Mesothelial cell of epicardium (in vitro differentiated cells): ENCODE results near the gene MAD2L2. TPM values are rescaled to one million over a fixed set of nuclear protein-coding genes. Genes with fewer than 3 reads are reported as not detected.

ENCODE experiments used
- DNase-seq, 2 experiments: peaks; one replicate each; pipeline ENCODE4 v3.0.0; 2021; ENCODE audit warnings: low spot score in 2 of 2; ENCODE audit not compliant: unreplicated experiment in 2 of 2
- H3K27ac Mint-ChIP-seq: 2 replicates; pipeline ENCODE4 v1.8.0; 2021; ENCODE audit warnings: mixed read lengths
- H3K27me3 Mint-ChIP-seq: 2 replicates; pipeline ENCODE4 v1.8.0; 2021; ENCODE audit warnings: low read depth, mixed read lengths
- H3K36me3 Mint-ChIP-seq: 2 replicates; pipeline ENCODE4 v1.8.0; 2021; ENCODE audit warnings: mixed read lengths
- H3K4me1 Mint-ChIP-seq: 2 replicates; pipeline ENCODE4 v1.8.0; 2021; ENCODE audit warnings: mixed read lengths
- H3K4me3 Mint-ChIP-seq: 2 replicates; pipeline ENCODE4 v1.8.0; 2021; ENCODE audit warnings: mild to moderate bottlenecking, moderate library complexity, mixed read lengths
- H3K9me3 Mint-ChIP-seq: 2 replicates; pipeline ENCODE4 v1.8.0; 2021; ENCODE audit warnings: mixed read lengths
- CTCF ChIP-seq: fragments of 200-600 bp; sonication (generic); IDR thresholded peaks from one replicate; pipeline ENCODE4 v1.5.0; 2021; ENCODE audit warnings: antibody characterized with exemption; ENCODE audit not compliant: unreplicated experiment
- total RNA-seq: library from RNA; stranded (reverse); gene quantifications from 3 replicates; pipeline ENCODE4 v1.2.1, GENCODE V29; 2021

The MAD2L2 gene
- total RNA-seq, 1 donor from 2014 or later: 56.3 TPM

- H3K4me1 Mint-ChIP-seq: no peaks in the 10 kb centered on the region
Measured at GRCh38 chr1:11697893-11698210, 16.9 kb upstream of the MAD2L2 start.

GRCh38 chr1:11697188-11697892, 16.4 kb upstream of the MAD2L2 start:
- H3K36me3 Mint-ChIP-seq: no peaks in the 10 kb centered on the region
- H3K9me3 Mint-ChIP-seq: no peaks in the 10 kb centered on the region
- no peak for DNase-seq
- peaks cover 20% of the 10 kb centered on the region for H3K27me3 Mint-ChIP-seq
- no peak overlapping the region for H3K4me3 Mint-ChIP-seq
- no peaks in the 10 kb centered on the region for H3K4me1 Mint-ChIP-seq
- no peak for TF ChIP-seq CTCF
- H3K27ac Mint-ChIP-seq: no peak overlapping the region

More at GRCh38 chr1:11697893-11698210, 16.9 kb upstream of the MAD2L2 start:
- no peak for DNase-seq
- Mint-ChIP-seq H3K4me3 (no peak overlapping the region), H3K27ac (no peak overlapping the region), H3K27me3 (peaks cover 15% of the 10 kb centered on the region), H3K9me3 (no peaks in the 10 kb centered on the region), H3K36me3 (no peaks in the 10 kb centered on the region)
- TF ChIP-seq CTCF: no peak

GRCh38 chr1:11695861-11696260, 14.9 kb upstream of the MAD2L2 start:
- Mint-ChIP-seq H3K4me3 (no peak overlapping the region), H3K27me3 (peaks cover 27% of the 10 kb centered on the region), H3K4me1 (peaks cover 2% of the 10 kb centered on the region), H3K36me3 (no peaks in the 10 kb centered on the region), H3K27ac (no peak overlapping the region), H3K9me3 (no peaks in the 10 kb centered on the region)
- DNase-seq: no peak
- no peak for TF ChIP-seq CTCF

- Mint-ChIP-seq H3K9me3 (no peaks in the 10 kb centered on the region), H3K36me3 (no peaks in the 10 kb centered on the region), H3K4me1 (peaks cover 15% of the 10 kb centered on the region), H3K4me3 (no peak overlapping the region), H3K27me3 (peaks cover 40% of the 10 kb centered on the region), H3K27ac (no peak overlapping the region)
- no peak for DNase-seq
- no peak for TF ChIP-seq CTCF
Measured at GRCh38 chr1:11693917-11694316, 13.0 kb upstream of the MAD2L2 start.

GRCh38 chr1:11693024-11693590, 12.2 kb upstream of the MAD2L2 start:
- H3K36me3 Mint-ChIP-seq: no peaks in the 10 kb centered on the region
- peaks cover 40% of the 10 kb centered on the region for H3K27me3 Mint-ChIP-seq
- DNase-seq: no peak
- no peak for TF ChIP-seq CTCF
- H3K9me3 Mint-ChIP-seq: no peaks in the 10 kb centered on the region
- no peak overlapping the region for H3K27ac Mint-ChIP-seq
- H3K4me3 Mint-ChIP-seq: peak overlapping the region; percentile 48
- H3K4me1 Mint-ChIP-seq: peaks cover 15% of the 10 kb centered on the region
